Occipital lobe (tissue), 3 donors: ENCODE data around the gene TRIM33. TPM values are rescaled to one million over a fixed set of nuclear protein-coding genes. Genes with fewer than 3 reads are reported as not detected.

Source experiments
- DNase-seq: peaks from one replicate; lab custom pipeline; 2025; lab: John Stamatoyannopoulos, UW
- small RNA-seq: library from RNA; depleted of rRNA; stranded (forward); fragments of <200 nt; gene quantifications from one replicate; pipeline ENCODE3, GENCODE V24; 2014
- total RNA-seq: library from RNA; depleted of rRNA; stranded (reverse); fragments of >200 nt; gene quantifications from one replicate; pipeline ENCODE4 v1.2.3, GENCODE V29; 2014

Gene TRIM33
- total RNA-seq, 1 donor from 2014 or later, result 85.6 TPM

DNA sequence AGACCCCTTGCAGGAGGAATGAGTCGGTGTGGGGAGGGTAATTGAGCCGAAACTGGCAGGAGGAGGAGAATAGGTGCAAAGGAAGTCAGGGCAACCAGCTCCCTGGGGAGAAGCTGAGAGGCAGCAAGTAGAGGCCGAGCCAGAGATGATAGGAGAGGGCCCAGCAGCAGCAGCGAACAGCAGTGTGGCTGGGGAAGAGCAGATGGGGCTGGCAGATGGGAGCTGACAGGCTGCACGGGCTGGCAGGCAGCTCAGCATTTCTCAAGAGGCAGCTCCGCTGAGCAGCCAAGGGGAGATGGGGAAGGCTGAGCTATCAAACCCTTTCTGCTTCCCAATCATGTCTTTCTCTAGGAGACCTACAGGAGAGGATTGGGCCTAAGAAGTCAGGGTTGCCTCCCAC lies 158.2 kb downstream of the TRIM33 start:
- DNase-seq, result peak; percentile 54

DNA sequence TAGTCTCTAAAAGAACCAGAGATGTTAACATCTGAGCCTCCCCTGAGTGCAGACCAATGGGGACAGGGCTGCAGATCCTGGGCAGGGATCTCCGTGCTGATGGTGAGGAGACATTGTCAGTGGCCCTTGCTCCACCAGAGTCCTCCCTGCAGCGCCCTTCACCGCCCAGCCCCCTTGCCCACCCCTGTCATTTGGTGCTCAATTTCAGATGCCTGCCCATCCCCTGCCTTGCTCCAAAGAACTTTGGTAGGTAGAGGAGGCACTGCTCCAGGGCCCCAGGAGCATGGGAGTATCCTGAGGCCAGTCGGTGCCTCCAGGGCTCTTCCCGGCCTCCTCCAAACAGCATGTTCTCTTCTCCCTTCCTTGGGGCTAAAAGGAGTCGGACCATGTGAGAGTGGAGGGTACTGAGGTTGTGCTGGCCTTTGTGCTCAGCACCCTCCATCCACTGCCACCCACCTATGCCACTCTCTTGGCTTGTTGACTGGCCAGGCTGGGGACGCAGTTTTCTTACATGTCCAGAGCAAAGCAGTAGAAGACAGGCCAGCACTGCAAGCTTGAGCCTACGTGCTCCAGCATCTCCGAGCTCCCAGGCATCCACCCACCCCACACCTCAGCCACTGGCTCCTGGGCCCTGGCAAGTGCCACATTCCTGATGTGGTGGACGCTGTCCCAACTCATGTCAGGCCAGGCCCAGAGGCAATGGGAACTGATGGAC lies 160.1 kb downstream of the TRIM33 start:
- DNase-seq, result no peak

DNA sequence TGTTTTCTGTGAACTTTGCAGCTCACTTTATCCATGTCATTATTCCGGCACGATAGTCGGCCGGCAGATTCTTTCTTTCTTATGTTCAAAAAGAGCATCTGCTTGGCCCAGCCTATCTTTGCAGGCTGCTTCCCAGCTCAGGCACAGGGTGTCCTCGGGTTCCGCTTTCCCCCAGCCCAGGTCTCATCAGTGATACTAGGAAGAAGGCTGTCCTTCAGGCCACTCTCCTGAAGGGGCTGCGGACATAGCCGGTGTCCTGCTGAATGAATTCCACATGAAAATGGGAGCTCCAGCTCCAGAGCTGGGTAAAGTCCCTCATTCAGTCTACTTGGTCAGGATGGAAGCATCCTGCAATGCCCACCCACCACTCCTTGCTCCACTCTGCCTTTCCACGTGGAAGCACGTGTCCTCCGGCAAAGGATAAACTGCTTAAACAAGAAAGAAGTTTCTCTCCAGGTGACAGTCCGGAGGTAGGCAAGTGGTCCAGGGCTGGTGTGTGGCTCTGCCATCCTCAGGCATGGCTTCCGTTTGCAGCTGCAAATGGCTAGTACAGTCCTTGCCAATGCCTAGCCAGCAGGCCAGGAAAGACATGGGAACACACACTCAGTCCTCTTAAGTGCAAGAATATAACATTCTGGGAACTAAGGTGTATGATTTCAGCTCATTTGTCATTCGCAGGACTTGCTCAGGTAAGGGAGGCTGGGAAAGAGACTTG lies 161.0 kb downstream of the TRIM33 start:
- DNase-seq, result no peak

DNA sequence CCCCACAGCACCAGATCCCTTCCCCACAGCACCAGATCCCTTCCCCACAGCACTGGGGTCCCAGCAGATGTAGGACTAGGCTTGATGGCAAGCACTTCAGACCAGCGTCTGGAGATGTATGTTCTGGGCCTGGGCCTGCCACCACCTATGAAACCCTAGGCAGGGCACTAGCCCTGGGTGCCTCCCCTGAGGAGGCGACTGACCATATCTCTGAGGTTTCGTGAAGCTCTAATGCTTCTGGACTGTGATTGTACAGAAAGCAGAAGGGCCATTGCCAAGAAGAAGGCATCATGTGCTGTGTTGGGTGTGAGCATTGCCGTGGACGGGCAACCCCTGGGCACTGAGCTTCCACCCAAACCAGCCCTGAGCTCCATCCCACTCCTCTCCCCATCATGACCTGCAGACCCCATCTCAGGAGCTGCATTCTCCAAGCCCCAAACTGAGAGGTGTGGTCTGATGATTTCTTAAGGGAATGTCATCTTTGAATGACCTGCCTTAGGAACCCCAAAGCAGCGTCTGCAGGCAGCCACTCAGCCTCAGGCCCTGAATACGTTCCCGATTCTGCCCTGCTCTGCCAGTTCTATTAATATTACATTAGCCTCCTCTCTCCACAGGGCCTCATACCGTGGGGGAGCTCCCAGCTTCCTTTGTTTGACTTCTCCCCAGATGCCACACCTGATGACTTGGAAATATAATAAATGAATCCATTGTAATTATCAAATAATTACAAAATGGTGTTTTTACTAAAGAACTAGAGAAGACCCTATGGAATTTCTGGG lies 163.4 kb downstream of the TRIM33 start:
- DNase-seq, result no peak

DNA sequence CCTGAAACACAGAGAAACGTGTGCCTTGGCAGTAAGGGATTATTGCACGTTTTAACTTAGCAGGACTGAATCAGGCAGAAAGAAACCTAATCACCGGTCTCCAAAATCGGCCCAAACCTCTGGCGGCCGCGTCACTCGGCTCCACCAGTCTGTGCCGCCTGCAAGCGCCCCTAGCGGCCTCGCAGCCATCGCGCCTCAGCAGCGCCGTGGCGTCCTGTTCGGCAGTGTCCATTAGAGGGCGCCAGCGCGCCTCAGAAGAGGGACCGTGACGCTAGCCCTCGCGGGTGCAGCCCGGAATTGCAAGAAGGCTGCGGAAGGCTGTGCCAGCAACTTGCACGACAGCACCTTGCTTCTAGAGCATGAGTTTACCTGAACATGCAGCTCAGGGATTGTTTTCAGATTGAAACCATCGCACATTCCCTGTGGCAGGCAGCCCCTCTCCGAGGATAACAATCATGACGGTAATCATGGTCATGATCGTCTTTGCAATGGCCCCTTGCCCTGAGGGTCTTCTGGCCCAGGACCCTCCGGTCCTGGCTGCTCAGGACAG lies 164.4 kb downstream of the TRIM33 start:
- DNase-seq, result peak; percentile 95

DNA sequence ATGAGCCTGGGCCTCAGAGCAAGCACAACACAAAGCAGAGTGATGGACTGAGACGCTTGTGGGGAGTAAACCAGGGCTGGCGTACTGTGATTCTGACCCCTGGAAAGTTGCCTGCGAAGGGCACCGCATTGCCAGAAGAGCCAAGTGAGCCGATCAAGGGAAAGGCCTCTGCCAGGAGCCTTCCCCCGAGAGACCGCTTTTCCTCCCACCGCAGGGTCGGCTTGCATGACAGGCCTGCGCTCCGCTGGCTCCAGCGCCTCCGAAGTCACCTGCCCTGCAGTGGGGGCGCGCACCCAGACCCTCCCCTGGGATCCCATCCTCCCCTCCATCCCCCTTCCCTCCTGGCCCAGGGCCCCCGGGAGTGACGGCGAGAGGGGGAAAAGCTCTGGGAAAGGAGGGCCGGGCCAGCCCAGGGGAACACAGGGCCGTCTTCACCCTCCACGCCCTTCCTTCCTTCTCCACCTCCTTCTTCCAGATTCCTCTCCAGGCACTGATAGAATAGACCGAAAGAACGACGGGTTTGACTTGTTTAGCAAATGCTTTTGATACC lies 165.0 kb downstream of the TRIM33 start:
- no peak for DNase-seq

DNA sequence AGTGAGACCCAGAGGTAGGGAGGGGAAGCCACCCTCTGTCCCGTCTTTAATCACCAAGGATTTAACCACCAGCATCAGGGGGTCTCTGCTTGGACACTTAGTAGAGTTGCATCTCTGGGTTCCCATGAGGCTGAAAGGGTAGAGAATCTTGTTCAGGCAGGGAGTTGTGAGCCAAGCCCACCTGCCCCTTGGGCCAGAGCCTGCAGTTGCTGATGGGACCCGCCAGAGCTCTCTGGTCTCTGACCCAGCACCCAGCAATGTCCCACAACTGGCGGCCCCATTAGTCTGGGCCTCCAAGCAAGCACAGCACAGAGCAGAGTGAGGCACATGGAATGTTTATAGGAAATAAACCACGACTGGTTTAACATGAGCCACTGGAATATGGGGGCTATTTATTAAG lies 166.3 kb downstream of the TRIM33 start:
- no peak for DNase-seq

Small RNA genes lying within 50 kb of the gene (small RNA-seq; reads per million reads assigned to genes)
- gene RF00019, result not detected

Other genes with a start within 250 kb of the TRIM33 start
- 48.4 TPM for gene BCAS2, start 70.4 kb upstream of the TRIM33 start, total RNA-seq
- 1.6 TPM for gene DENND2C, start 158.8 kb upstream of the TRIM33 start, total RNA-seq
- gene AMPD1, start 184.3 kb upstream of the TRIM33 start, total RNA-seq, result not detected
- 68.0 TPM for gene NRAS, start 205.6 kb upstream of the TRIM33 start, total RNA-seq
- gene CSDE1, start 246.8 kb upstream of the TRIM33 start, total RNA-seq, result 794 TPM